Lower leg skin (tissue), 4 donors: ENCODE measurements around the gene STAM2. TPM values are rescaled to one million over a fixed set of nuclear protein-coding genes. Genes with fewer than 3 reads are reported as not detected.
"Not testable (repeated sequence)": the region's sequence is repeated elsewhere in the genome, so short reads cannot be mapped to it uniquely, and the experiment has no call there.

Experiments
- DNase-seq, 2 donors: peaks; one replicate each; pipeline ENCODE4 v3.0.0-alpha.2; 2019; ENCODE audit warnings: low spot score in 2 of 2
- H3K4me3 ChIP-seq: fragments of 200-600 bp; sonication (generic); 2 replicates; pipeline ENCODE4 v1.5.1; 2017; ENCODE audit warnings: mild to moderate bottlenecking, low read depth; ENCODE audit not compliant: poor library complexity, severe bottlenecking
- POLR2A ChIP-seq, 2 donors: fragments of 450-650 bp; IDR thresholded peaks; one replicate each; pipeline ENCODE4 v1.6.1; 2016 to 2017; ENCODE audit warnings: antibody characterized with exemption in 2 of 2, mild to moderate bottlenecking in 1 of 2, moderate library complexity in 1 of 2
- WGBS, 2 donors: methylation state at CpG; one replicate each; pipeline ENCODE4 v1.1.5; 2018; 5-methylcytosine and 5-hydroxymethylcytosine counted together
- intact Hi-C: fragments of 100-400 bp; cut with DNase I; formaldehyde crosslinking; loops from one replicate; pipeline ENCODE4 v1.15.0; 2023; ENCODE audit warnings: low total_unique reads
- total RNA-seq, 4 donors: library from RNA; depleted of rRNA; stranded (reverse); fragments of >200 nt; gene quantifications; one replicate each; pipeline ENCODE4 v1.1.0, GENCODE V29; 2016
- TF ChIP-seq, protein P1 (sequence below), 3 donors: fragments of 450-650 bp; IDR thresholded peaks; one replicate each; pipeline ENCODE4 v1.5.1; 2016; ENCODE audit warnings: antibody characterized with exemption in 3 of 3, mild to moderate bottlenecking in 3 of 3, moderate library complexity in 2 of 3

The STAM2 gene
- total RNA-seq, 4 donors from 2014 or later, result 13.2 to 29.8 (median 24.4) TPM

GRCh38 chr2:152092095-152092494 lies 83.5 kb downstream of the STAM2 start:
- intact Hi-C loops, result no loop called here
- no peak for TF ChIP-seq POLR2A (IDR thresholded peaks at IDR 0.05)
- TF ChIP-seq, protein P1, sequence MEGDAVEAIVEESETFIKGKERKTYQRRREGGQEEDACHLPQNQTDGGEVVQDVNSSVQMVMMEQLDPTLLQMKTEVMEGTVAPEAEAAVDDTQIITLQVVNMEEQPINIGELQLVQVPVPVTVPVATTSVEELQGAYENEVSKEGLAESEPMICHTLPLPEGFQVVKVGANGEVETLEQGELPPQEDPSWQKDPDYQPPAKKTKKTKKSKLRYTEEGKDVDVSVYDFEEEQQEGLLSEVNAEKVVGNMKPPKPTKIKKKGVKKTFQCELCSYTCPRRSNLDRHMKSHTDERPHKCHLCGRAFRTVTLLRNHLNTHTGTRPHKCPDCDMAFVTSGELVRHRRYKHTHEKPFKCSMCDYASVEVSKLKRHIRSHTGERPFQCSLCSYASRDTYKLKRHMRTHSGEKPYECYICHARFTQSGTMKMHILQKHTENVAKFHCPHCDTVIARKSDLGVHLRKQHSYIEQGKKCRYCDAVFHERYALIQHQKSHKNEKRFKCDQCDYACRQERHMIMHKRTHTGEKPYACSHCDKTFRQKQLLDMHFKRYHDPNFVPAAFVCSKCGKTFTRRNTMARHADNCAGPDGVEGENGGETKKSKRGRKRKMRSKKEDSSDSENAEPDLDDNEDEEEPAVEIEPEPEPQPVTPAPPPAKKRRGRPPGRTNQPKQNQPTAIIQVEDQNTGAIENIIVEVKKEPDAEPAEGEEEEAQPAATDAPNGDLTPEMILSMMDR (IDR thresholded peaks at IDR 0.05), result no peak
- no peak overlapping the region for H3K4me3 ChIP-seq
- WGBS, 2 donors, result 83 to 86% methylated on average over 2 of the region's 2 CpGs
- DNase-seq, result no peak

DNA sequence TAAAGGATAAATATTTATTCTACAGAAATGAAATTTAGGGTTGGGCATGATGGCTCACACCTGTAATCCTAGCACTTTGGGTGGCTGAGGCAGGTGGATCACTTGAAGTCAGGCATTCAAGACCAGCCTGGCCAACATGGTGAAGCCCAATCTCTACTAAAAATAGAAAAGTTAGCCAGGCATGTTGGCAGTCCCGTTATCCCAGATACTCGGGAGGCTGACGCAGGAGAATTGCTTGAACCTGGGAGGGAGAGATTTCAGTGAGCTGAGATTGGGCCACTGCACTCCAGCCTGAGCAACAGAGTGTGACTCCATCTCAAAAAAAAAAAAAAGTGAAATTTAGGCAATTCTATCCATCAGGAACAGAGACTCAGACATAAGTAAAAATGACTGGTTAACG lies 84.8 kb downstream of the STAM2 start:
- intact Hi-C loops, result not testable (repeated sequence)
- 89 to 90% methylated on average over 4 of the region's 4 CpGs for WGBS, 2 donors

DNA sequence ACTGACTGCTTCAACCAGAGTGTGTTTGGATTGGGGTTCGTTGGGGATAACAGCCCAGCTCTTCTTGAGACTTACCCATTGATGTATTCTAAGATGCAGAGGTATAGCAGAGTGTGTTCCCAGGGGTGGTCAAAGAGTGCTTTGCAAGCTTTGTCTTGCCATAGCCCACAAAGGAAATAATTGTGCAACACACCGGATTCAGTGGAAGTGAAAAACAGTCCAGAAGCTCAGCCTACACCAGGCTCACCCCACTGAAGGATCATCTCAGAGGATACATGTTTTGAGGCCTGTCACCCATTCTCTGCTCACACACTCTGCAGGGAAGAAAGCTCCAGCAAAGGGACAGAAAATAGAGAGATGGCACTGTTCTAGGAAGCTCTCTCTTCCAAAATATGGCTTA lies 86.3 kb downstream of the STAM2 start:
- intact Hi-C loops, result no loop called here
- 70 to 80% methylated on average over 2 of the region's 2 CpGs for WGBS, 2 donors
- no peak overlapping the region for H3K4me3 ChIP-seq
- TF ChIP-seq, protein P1 (IDR thresholded peaks at IDR 0.05), result no peak
- TF ChIP-seq POLR2A (IDR thresholded peaks at IDR 0.05), result no peak
- DNase-seq, result no peak

More for the DNA sequence above, 84.8 kb downstream of the STAM2 start:
- not testable (repeated sequence) for DNase-seq, H3K4me3 ChIP-seq

GRCh38 chr2:152088006-152088405 lies 87.6 kb downstream of the STAM2 start:
- intact Hi-C loops, result no loop called here
- no peak overlapping the region for H3K4me3 ChIP-seq
- no peak for TF ChIP-seq POLR2A (IDR thresholded peaks at IDR 0.05)
- TF ChIP-seq, protein P1 (IDR thresholded peaks at IDR 0.05), result no peak
- WGBS, 2 donors, result 87 to 89% methylated on average over 3 of the region's 3 CpGs
- DNase-seq, result no peak

DNA sequence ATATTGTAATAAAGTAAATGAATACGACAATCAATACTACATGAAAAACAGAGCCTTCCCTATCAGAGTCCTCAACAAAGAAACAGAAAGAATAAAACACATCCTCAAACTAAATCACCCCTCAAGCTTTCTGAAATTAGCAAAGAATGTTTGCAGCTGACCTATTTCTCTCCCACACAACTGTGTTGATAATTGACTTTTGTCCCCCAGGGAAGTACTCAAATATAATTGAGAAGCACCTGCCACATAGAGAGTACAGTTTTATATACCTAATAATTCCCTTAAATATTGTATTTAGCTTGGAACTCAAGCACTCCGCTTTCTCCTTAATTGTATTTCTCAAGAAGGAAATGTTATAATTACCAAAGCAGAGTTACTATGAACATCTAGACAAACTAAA lies 89.3 kb downstream of the STAM2 start:
- intact Hi-C loops, result no loop called here
- WGBS, 2 donors, result 97% methylated on average over 2 of the region's 2 CpGs
- TF ChIP-seq, protein P1 (IDR thresholded peaks at IDR 0.05), result no peak
- TF ChIP-seq POLR2A (IDR thresholded peaks at IDR 0.05), result no peak
- no peak overlapping the region for H3K4me3 ChIP-seq
- DNase-seq, result no peak

DNA sequence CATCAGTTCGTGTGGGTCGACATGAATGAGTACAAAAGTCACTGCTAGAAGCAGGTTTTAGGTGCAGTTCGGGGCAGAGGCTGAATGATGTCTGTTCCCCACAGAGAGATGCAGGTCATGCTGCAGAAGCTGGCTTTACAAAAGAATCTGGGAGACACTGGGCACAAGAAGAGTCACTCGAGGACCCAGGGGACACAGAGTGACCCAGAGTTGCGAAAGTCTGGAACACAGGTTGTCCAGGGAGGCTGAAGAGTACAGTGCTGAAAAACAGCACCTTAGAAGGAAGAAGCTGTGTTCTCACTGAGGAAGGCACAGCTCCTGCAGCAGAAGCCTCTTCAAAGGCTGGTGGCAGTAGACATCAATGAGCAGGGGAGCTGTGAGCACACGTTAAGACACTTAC lies 91.5 kb downstream of the STAM2 start:
- no peak for DNase-seq
- no peak overlapping the region for H3K4me3 ChIP-seq
- WGBS, 2 donors, result 84 to 85% methylated on average over 6 of the region's 6 CpGs
- no peak for TF ChIP-seq POLR2A (IDR thresholded peaks at IDR 0.05)
- TF ChIP-seq, protein P1 (IDR thresholded peaks at IDR 0.05), result no peak
- intact Hi-C loops, result no loop called here
